NT2/D1 (cell line): ENCODE results near the gene MAZ.

ENCODE experiments used
- SUZ12 ChIP-seq: IDR thresholded peaks from 2 replicates; pipeline ENCODE4 v1.6.1; 2011; ENCODE audit not compliant: insufficient read length, insufficient read depth; ENCODE audit errors: extremely low read depth
- YY1 ChIP-seq: IDR thresholded peaks from 2 replicates; pipeline ENCODE4 v1.6.1; 2011; ENCODE audit not compliant: insufficient read length, insufficient read depth

- TF ChIP-seq YY1 = no peak
- no peak for TF ChIP-seq SUZ12
These were observed 39.8 kb upstream of the MAZ start for GRCh38 chr16:29766571-29766970.
